ENCODE results near the gene CAPN12.

CAPN12 gene

DNA sequence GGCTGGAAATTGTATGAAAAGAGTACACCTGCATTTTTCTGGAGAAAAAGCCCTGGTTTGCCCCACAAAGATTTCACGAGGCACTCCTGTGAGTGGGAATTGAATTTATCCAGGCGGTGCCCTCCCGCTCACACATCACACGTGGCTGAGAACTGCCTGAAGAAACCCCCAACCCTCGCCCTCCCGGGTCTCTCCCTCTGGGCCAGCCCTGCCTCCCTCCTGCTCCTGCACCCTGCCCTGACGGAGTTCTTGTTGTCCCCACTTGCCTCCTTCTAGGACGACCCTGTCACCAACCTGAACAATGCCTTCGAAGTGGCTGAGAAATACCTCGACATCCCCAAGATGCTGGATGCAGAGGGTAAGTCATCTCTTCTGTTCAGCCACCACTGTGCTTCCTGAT is 35.2 kb downstream of the CAPN12 start:
- no peak for DNase-seq (ENCODE audit: low spot score)

DNA sequence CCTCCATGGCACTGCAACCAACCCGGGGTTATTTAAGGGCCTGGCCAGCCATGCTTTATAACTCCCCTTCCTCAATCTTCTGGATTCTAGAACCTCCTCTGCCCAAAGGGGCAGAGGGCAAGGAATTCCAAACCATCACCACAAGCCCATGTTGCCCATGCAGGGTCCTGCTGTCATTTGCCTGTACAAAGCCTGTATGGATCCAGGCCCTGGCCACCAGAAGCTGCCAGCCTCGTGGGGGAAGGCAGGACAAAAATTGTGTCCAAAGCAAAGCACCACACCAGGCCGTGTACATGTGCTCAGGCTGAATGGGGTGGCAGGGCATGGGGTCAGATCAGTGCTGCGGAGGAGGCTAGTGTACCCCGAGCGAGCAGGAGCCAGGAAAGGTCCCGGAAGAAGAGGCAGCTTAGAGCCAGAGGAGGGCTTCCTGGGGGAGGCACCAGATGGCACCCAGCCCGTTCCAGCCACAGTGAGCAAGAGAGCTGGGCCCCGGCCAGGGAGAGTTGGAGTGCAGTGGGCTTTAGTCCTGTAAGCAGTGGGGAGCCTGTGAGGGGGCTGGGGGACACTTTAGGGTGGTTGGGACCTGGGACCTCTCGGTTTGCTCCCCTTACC is 35.8 kb downstream of the CAPN12 start:
- no peak for DNase-seq (ENCODE audit: low spot score)

DNA sequence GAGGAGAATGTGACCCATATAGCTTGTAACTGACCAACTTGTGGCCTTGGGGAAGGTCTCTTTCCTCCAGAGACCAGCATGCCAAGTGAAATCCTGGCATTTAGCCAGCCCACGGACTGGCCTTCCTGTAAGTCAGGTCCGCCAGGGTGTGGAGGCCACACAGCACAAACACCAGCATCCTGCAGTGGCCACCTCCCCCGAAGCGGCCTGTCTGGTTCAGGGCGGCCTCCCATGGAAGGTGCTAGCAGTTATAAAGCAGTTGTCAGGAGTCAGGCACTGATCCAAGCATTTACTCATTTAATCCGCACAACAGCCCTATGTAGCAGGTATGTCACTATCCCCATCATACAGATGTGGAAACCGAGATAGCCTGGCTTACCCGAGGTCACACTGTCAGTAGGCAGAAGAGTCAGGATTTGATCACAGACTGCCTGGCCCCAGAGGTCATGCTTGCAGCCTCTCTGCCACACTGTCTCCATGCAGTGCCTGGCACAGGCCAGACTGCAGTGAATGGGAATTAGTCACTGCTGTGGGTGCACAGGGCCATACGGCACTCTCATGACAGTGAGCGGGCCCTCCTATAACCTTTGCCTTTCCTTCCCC is 36.7 kb downstream of the CAPN12 start:
- no peak for DNase-seq (ENCODE audit: low spot score)

DNA sequence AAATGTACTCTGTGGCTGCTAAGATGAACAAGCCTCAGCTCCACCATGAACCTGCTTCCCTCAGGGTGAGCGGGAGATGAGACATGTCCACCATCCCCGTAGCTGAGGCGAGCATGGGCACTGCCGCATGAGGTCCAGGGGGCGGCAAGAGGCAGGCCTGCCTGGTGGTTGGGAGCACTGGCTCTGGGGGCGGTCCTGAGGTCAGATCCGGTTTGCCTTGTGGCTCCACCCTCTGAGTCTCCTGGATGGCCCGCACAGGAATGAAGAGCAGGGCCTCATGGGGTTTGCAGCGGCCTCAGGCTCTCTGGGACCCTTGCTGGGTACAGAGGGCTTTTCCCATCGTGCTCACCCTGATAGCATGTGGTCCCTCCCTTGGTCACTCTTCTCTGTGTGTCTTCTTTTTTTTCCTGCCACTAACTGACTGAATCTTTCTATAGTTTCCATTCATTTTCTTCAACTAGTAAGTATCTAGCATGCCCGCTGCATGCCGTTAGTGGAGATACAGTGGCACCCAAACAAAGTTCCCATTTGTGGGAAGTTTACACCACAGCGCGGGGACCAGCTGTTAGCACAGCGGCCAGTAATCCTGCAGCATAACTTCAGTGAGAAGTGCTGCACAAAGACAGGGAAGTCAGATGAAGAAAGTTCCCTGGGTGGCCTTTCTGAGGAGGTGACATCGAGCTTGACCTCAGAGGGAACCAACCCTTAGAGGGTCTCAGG is 37.3 kb downstream of the CAPN12 start:
- DNase-seq (ENCODE audit: low spot score), result no peak

DNA sequence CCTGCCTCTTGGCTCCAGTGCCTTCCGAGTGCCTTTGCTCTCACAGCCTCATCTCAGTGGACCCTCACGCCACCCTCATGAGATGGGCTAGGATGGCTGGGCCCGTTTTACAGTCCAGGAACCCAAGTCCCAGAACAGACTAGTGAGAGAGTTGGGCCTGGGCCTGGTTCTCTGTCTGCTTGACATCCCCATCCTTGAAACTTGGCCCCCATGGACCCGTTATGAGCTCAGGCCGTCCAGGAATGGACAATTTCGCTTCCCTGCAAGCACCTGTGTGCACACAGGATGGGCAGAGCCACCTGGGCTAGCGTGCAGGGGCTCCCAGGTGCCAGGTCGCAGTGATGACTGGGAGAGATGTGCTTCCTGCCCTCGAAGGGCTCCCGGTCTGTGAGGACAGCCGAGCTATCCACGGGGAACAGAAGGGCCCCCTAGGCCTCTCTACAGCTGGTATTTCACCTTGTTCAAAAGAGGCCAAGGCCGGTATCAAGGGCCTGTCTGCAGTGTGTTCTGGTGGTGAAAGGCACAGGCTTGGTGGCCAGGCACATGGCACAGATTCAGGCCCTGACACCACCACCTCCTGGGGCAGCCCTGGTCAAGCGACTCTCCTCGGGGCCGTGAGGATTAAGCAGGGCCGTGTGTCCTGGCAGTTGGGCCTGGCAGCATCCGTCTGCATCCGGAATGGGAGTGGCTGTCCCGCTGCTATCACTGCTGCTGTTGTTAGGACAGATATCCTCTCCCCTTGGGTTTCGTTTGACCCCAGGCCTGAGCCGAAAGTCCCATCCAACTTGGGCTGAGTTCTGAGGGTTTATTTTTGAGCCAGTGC is 38.9 kb downstream of the CAPN12 start:
- DNase-seq (ENCODE audit: low spot score), result no peak

DNA sequence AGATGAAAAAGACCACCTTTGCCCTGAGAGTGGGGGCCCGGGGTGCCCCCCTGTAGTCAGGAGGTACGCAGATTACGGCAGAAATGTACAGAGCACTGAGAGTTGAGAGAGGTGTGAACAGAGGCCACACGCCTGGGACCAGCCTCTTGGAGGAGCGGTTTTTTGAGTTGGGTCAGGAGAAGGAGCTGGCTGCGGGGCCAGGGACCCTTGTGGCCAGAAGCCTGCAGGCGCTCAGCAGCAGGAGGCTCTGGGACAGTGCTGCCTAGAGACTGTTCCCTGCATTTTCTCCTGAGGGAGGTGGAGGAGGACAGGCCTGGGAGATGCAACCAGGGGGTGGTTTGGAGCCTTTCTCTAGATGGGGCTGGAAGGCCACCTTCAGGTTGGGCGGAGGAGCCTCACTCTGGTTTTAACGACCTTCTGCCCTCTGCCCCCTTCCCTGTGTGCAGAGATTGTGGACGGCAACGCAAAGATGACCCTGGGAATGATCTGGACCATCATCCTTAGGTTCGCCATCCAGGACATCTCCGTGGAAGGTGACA is 39.7 kb downstream of the CAPN12 start:
- DNase-seq (ENCODE audit: low spot score), result no peak

DNA sequence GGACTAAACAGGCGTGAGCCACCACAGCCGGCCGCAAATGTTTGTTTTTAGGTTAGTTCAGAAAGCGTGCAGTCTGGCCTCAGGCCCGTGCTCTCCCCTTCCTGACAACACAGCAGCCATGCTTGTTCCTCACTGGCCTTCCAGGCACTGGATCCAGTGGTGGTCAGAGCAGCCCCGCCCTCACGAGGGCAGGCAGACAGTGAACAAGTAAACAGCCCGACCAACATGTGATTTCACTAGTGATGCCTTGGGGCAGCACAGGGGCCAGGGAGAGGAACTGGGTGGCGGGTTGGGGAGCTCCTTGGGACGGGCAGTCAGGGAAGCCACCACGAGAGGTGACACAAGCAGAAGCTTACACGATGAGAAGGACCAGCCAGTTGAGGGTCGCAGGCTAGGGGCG is 40.8 kb downstream of the CAPN12 start:
- no peak for DNase-seq (ENCODE audit: low spot score)

DNA sequence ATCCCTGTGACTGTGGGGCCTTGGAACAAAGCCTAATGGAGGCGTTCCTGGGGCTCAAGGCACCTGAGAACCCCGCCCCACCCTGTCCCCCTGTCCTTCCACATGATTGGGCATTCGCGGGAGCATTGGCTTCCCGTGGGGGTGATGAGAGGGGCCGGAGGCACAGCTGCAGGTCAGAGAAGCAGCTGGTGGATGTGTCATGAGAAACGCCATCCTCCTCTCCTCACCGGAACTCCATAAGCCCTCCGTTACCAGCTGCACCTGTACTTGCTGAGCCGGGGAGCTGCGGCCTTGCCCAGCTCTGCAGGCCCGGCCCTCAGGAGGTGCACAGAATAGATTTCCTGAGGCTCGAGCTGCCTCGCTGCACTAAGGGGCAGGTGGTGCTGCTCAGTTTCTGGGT is 42.0 kb downstream of the CAPN12 start:
- no peak for DNase-seq (ENCODE audit: low spot score)

DNA sequence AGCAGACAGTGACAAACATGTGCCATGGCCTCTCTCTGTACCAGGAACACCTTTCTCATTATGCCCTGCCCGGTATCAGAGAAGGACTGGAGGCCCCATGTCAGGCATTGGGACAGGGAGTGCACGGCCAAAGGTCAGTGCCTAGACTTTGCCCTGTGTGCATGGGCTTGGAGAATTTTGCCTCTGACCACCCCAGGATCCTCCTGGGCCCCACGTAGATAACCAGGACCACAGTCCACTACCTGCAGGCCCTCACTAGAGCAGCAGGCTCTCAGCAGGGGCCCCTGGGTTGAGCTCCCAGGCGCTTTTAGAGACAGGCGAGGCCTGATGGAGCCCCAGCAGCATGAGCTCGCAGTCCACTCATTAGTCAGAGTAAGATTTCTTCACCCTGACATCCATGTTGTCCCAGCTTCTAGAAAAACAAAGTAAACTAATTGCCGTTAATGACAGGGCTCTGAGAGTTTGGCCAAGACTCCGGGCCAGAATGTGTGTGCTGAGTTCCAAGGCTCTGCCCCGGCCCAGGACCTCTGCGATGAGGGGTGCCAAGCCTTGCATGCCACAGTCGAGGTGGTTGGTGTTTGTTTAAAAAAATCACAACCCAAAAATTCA is 42.7 kb downstream of the CAPN12 start:
- DNase-seq (ENCODE audit: low spot score), result peak; percentile 22

DNA sequence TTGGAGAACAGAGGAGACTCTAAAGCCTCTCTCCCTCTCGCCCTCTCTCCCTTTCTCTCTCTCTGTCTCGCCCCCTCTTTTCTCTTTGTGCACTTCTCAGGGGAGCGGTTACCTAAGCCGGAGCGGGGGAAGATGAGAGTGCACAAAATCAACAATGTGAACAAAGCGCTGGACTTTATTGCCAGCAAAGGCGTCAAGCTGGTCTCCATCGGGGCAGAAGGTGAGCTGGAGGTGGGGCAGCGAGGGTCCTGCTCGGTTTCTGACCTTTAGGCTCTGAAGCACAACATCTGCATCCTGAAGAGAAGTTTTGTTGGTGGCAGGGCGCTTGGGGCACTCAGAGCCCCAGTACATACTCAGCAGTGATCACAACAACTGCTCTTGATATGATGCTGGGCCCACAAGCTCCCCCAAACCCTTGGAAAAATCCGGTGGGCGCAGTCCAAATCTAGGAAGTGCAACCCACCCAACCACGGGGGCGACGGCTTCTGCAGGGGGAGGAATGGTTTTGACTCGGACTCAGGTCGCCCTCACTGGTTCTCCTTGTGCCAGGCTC is 43.3 kb downstream of the CAPN12 start:
- DNase-seq (ENCODE audit: low spot score), result no peak

DNA sequence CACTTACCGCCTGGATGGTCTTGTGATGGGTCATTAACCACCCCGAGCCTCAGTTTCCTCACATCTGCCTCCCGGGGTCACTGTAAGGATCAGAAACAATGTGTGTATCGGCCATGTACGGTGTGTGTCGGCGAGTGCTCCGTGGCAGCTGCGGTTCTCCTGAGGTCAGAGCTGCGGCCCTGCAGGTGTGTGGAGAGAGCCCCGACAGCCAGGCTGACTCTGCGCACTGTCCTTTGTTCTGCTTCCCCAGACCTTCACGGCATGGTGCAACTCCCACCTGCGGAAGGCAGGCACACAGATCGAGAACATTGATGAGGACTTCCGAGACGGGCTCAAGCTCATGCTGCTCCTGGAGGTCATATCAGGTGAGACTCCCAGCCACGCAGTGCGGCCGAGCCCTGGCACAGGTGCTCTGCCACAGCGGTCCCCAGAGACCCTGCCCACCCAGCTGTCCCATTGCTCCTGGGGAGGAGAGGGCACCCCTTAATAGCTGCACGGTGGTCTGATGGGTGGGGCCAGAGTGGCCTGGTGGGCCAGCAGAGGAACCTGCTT is 43.8 kb downstream of the CAPN12 start:
- DNase-seq (ENCODE audit: low spot score), result no peak

DNA sequence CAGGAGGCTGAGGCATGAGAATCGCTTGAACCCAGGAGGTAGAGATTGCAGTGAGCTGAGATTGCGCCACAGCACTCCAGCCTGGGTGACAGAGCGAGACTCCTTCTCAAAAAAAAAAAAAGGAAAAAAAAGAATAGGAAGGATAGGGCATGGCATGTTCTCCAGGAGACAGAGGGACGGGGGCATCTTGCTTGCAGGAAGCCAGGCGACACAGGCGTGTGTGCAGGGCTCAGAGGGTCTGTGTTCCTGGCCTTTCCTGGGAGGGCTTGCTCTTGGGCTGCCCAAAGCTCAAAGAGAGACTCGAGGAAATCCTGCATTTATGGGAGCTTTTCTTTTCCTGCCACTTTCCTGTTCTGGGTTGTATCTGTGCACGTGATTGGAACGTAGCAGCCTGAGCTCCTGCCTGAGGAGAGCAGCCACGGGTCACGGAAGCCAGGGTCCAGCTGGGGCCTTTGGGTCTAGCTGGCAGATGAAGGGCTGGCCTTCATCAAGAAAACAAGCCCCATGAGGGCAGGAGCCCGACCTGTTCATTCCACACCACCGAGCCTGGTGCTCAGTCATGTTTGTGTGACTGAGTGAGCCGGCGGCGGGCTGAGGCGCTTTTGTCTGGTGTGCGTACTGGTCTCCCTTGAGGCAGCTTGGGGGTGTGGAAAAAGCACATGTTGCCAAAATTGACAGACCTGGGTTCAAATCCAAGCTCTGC is 44.5 kb downstream of the CAPN12 start:
- no peak for DNase-seq (ENCODE audit: low spot score)

DNA sequence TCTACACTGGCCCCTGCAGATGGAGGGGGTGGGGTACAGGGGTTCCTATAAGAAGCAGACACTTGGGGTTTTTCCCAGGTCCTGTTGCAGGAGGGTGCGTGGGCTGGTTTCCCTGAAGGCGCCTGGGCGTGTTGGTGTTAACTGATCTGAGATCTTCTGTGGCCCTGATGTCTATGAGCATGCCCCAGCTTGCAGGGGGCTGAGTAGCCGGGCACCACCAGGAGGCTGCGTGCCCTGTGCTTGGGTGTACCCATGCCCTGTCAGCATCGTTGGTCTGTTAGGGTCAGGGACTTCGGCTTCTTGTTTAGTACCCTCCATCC is 45.3 kb downstream of the CAPN12 start:
- no peak for DNase-seq (ENCODE audit: low spot score)

DNA sequence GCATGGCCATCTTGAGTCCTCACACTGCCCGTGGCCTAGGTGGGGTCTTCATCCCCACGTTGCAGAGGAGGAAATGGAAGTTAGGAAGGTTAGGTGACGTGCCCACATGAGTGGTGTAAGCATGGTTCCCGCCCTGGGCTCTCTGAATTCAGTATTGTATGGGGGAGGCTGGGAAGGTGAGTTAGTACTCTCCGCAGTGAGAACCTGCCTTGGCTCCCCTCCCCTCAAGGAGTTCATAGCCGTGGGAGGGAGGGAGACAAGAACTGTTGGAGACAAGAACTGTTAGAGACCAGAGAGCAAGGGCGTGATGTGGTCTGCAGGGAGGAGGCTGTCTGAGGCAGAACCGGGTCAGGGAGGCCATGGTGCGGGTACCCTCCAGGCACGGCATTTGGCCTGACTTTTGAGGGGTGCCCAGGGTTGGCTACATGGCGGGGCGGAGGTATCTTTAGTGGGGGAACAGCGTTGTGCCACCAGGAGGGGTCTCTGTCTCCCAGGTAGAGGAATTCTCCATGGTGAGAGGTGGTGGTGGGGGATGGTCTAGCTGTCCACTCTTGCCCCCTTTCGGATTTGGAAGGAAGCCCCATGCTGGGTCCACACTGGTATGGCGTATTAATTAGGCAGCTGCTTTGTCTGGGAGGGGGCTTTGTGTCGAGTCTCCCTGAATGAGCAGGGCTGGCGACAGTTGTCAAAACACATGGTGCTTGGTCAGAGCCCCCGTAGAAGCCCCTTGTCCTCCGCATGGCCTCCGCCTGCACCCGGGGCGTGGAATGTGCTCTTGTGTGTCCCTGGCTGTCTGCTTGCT is 45.8 kb downstream of the CAPN12 start:
- no peak for DNase-seq (ENCODE audit: low spot score)

DNA sequence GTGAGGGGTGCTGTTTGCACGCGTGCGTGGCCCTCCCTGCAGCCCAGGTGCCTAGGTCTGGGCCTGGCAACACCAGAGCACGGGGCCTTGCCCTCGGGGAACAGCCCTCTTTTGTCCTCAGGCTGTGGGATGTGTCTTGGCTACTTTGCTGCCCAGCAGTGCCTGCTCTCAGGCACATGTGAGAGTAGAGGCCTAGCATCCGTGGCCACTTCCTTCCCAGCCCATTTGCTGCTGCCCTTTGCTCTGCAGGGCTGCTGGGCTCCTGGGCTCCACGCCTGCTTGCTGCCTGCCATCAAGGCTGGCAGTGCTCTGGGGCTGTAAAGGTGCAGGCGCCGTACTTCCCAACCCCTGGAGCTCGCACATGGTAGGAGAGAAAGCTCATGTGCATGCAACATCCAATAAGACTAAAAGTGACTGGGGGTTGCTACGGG is 46.6 kb downstream of the CAPN12 start:
- DNase-seq (ENCODE audit: low spot score), result no peak

DNA sequence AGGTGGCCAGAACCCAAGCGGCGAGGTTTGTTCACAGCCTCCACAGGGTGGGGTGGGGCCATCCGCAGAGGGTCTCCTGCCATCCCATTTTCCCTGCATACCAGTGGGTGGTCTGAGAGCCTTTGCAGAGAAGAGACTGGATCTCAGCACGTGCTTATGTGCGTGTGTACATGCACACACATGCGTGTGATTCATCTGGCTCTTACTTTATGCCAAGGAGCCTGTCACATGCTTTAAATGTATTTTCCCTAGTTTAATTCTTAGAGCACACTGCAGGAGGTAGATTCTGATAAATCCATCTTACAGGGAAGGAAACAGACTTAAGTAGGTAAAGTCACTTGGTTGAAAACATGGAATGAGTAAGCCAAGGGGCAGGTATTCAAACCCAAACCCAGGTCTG is 47.1 kb downstream of the CAPN12 start:
- no peak for DNase-seq (ENCODE audit: low spot score)

DNA sequence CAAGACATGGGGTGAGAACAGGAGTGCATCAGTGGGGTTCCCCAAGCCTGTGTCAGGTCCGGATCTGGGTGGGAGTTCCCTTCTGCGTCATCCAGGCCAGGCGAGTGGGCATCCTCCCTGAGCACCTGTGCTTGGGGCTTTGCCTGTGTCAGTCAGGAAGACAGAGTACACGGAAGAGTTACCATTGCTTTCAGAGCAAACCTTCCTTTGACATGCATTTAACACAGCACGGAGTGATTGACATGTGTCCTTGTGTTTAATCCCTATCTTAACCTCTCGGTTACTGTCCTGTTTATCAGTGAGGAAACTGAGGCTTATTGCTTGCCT is 47.6 kb downstream of the CAPN12 start:
- DNase-seq (ENCODE audit: low spot score), result no peak

DNA sequence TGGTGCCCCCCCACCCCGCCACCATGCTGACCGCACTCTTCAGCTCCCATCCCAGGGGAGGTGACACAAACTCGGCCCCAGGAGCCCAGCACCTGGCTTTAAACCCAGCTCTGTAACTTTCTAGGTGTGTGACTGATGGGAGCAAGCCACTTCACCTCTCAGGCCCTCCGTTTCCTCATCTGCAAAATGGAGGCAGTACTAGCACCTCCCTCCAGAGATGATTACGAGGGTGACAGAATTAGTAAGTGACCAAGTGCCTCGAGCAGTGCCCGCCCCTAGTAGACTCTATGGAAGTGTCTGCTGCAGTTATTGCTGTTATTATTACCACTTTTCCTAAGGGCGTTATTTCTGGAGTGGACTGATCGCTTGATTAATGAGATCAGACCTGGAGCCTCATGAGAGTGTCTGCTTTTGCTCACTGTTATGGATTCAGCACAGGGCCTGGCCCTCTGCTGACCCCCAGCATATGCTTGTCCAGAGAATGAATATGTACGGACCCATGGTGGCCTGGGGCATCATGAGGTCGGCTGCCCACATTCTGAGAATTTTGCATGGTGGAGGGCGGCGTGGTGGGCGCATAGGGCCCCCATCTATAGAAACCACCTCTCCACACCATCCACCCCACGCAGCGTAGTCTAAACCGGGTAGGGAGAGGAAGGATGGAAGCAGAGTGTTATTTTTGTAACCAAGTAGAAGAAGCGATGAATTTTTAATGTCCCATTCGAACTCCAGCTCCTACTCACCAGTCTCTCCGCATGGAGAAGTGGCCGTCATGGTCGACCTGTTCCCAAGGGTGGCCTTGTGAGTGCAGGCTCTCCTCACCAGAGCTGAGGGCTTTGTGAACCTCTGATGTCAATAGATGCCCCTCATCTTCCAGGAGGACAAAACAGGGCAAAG is 48.2 kb downstream of the CAPN12 start:
- no peak for DNase-seq (ENCODE audit: low spot score)

DNA sequence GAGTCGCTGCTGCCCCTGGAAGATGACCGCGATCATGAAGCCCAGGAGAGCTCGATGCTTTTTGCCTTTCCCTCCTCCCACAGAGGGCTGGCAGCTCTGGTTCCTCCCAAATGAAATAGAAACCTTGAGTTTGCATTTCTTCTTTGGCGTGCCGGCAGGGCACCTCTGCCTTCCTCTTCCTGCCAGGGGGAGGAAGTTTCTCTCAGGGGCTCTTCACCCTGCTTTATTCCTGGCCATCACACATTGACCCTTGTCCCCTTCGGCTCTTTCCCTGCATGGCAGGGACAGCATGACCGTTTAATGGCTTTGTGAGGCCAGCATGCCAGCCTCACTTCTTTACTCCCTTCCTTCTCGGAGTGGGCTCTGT is 49.0 kb downstream of the CAPN12 start:
- no peak for DNase-seq (ENCODE audit: low spot score)
